Kidney glomerular epithelial cell (primary cell): ENCODE data around the gene CARD6.
"Not testable (repeated sequence)": the region's sequence is repeated elsewhere in the genome, so short reads cannot be mapped to it uniquely, and the experiment has no call there.

ENCODE experiments used
- DNase-seq: peaks from one replicate; lab custom pipeline; 2025; lab: John Stamatoyannopoulos, UW

The CARD6 gene

DNA sequence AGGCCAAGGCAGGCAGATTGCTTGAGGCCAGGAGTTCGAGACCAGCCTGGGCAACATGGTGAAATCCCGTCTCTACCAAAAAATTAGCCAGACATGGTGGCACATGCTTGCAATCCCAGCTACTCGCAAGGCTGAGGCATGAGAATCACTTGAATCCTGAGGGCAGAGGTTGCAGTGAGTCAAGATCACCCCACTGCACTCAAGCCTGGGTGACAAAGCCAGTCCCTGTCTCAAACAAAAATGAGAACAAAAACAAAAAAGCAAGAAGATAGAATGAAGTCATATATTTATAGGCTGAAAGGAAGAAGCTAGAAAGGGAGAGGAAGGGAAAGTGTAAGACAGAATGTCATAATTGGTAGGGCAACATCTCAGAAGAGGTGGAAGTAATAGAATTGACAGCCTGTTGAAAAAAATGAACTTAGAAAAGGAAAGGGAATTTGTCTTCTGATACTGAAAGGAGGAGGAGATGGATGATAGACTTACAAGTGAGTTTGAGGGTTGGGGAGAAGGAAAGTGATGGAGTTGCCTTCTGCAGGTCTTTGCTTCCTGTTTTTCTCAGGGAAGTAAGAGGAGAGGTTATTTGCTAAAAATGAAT, 32.2 kb downstream of the CARD6 start:
- DNase-seq, result no peak

- no peak for DNase-seq
Observed at GRCh38 chr5:40875958-40876357, 34.8 kb downstream of the CARD6 start.

DNA sequence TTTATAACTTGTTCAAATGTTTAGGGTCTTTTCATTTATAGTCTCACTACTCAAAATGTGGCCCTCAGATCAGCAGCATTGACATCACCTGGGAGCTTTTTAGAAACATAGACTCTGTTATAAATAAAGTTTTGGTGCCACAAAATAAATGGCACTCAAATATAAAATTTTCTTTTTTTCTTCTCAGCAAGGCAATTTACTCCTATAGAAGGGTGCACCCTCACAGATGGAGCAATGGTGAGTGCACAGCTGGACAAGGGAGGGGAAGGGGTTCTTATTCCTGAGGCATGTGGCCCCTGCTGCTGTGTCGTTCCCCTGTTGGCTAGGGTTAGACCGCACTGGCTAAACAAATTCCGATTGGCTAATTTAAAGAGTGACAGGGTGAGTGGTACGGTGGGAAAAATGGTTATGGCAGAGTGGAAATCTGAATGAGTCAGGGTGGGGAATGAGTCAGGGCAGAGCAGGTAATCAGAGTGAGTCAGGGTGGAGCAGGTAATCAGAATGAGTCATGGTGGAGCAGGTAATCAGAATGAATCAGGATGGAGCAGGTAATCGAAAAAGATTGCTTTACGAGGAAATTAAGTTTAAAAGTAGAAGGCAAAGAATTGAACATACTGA, 36.3 kb downstream of the CARD6 start:
- no peak for DNase-seq

GRCh38 chr5:40879163-40879942, 38.2 kb downstream of the CARD6 start:
- DNase-seq, result peak; percentile 53

DNA sequence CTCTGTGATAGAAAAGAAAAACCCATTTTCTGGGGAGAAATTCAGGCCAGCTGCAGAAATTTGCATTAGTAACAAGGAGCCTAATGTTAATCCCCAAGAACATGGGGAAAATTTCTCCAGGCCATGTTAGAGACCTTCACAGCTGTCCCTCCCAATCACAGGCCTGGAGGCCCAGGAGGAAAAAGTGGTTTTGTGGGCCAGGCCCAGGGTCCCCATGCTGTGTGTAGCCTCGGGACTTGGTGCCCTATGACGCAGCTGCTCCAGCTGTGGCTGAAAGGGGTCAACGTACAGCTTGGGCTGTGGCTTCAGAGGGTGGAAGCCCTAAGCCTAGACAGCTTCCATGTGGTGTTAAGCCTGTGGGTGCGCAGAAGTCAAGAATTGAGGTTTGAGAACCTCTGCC, 41.1 kb downstream of the CARD6 start:
- no peak for DNase-seq

GRCh38 chr5:40883051-40883450, 41.9 kb downstream of the CARD6 start:
- not testable (repeated sequence) for DNase-seq

- not testable (repeated sequence) for DNase-seq
Observed at GRCh38 chr5:40895440-40896425, 54.6 kb downstream of the CARD6 start.

GRCh38 chr5:40904205-40904993, 63.2 kb downstream of the CARD6 start:
- DNase-seq, result peak; percentile 37

DNA sequence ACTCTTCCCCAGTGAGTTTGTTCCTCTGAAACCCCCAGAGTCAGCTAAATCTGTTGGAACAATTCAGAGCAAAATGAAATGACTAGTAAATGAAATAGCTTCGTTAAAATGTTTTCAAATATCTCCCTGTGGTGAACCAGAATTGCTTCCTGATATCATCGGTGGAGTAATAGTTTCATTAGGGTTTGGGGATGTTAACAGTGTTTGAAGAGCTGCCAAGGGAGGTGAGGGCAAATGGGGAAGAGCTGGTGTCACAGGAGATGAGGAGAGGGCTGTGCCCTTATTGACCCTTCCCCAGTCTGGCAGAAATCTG, 63.8 kb downstream of the CARD6 start:
- DNase-seq, result no peak

DNA sequence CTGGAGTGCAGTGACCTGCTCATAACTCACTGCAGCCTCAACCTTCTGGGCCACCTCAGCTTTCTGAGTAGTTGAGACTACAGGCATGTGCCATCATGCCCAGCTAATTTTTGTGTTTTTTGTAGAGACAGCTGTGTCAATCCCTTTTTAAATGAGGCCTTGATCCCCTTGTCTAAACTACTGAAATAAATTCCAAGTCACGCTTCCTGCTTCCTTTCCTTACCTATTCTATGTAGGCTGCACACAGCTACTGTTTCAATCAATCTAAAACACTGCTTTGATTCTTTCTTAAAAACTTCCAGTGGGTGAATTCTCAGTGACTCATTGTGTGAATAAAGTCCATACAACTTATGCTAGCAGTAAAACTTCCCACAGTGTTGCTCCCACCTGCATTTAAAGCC, 65.2 kb downstream of the CARD6 start:
- peak; percentile 18 for DNase-seq

- no peak for DNase-seq
Observed at GRCh38 chr5:40909264-40909663, 68.1 kb downstream of the CARD6 start, which contains the start of gene C7. TSS of gene C7 (plus strand) at chr5:40909497. CDS start at chr5:40909611, 114 bp downstream.

DNA sequence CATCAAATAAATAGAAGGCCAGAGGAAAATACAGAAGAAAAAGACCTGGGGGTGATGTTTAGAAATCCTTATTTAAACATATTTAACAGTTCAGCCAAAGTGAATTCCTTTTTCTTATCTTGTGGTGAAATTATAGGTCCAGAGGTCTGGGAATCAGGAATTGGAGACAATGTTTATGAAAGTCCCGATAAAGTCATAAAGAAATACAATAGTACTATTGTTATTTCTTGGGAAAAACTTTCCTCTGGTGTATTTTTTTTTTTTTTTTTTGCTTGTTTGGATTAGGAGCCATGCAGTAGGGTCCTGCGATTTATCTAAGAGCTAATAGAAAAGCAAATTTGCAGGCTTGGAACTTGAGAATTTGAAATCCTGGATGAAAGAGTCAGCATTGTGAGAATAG, 68.6 kb downstream of the CARD6 start:
- no peak for DNase-seq
